SK-N-SH (cell line): ENCODE results near the gene ACP5.

ENCODE experiments used
- CTCF ChIP-seq: fragments of 200-600 bp; sonication (generic); IDR thresholded peaks from 2 replicates; pipeline ENCODE4 v1.6.1; 2017; ENCODE audit warnings: antibody characterized with exemption, mild to moderate bottlenecking, moderate library complexity
- EP300 ChIP-seq, 2 experiments: IDR thresholded peaks; 2 replicates each; pipeline versions ENCODE4 v1.4.0 to v1.6.1; 2012; ENCODE audit warnings: borderline replicate concordance in 1 of 2, low read depth in 1 of 2, low read length in 1 of 2
- GATA2 ChIP-seq: sonication (generic); formaldehyde crosslinking; IDR thresholded peaks from 2 replicates; pipeline ENCODE4 v1.5.0; 2020; ENCODE audit warnings: mild to moderate bottlenecking, missing genetic modification reagents
- IRF3 ChIP-seq: fragments of 150-350 bp; IDR thresholded peaks from 2 replicates; pipeline ENCODE4 v1.6.1; 2016; ENCODE audit warnings: mild to moderate bottlenecking, low read depth, low read length
- MAX ChIP-seq: IDR thresholded peaks from 2 replicates; pipeline ENCODE4 v1.4.0; 2012; ENCODE audit warnings: low read depth
- POLR2AphosphoS5 ChIP-seq: IDR thresholded peaks from 2 replicates; pipeline ENCODE4 v1.6.1; 2012; ENCODE audit warnings: low read depth, low read length
- RFX5 ChIP-seq: IDR thresholded peaks from 2 replicates; pipeline ENCODE4 v1.6.1; 2012; ENCODE audit warnings: mild to moderate bottlenecking, improper control_type of control experiment, low read length
- SMC3 ChIP-seq: IDR thresholded peaks from 2 replicates; pipeline ENCODE4 v1.6.1; 2012; ENCODE audit warnings: low read depth, low read length, improper control_type of control experiment
- TAF1 ChIP-seq: IDR thresholded peaks from 2 replicates; pipeline ENCODE4 v1.6.1; 2012; ENCODE audit warnings: low read depth, mild to moderate bottlenecking, low read length, moderate library complexity, borderline replicate concordance
- TEAD4 ChIP-seq: IDR thresholded peaks from 2 replicates; pipeline ENCODE4 v1.4.0; 2012; ENCODE audit warnings: mild to moderate bottlenecking, borderline replicate concordance; ENCODE audit not compliant: insufficient read depth

GRCh38 chr19:11539495-11540365 is 37.7 kb downstream of the ACP5 start:
- TF ChIP-seq CTCF, result no peak
- TF ChIP-seq RFX5, result no peak
- TF ChIP-seq POLR2AphosphoS5, result no peak
- TF ChIP-seq EP300 (IDR thresholded peaks at IDR 0.05; ENCODE audit: borderline replicate concordance in 1 of 2, low read depth in 1 of 2, low read length in 1 of 2), result no peak
- TF ChIP-seq MAX, result no peak
- no peak for TF ChIP-seq SMC3
- no peak for TF ChIP-seq GATA2
- no peak for TF ChIP-seq IRF3
- no peak for TF ChIP-seq TEAD4
- no peak for TF ChIP-seq TAF1
